PC-9 (cell line): ENCODE results near the gene SETD4. TPM values are rescaled to one million over a fixed set of nuclear protein-coding genes. Genes with fewer than 3 reads are reported as not detected.

ENCODE experiments used
- BruUV-seq: library from RNA; stranded (reverse); fragments of 400-500 nt; replicated peaks from 2 replicates; lab custom pipeline; 2021; lab: Mats Ljungman, UMichigan
- CTCF ChIA-PET: fragments of 300-600 bp; sonication (Branson Sonifier 250); formaldehyde crosslinking; loops from one replicate; lab custom pipeline; 2022; ENCODE audit warnings: antibody characterized with exemption; lab: Charles Lee
- POLR2A ChIA-PET: fragments of 300-600 bp; sonication (Branson Sonifier 250); formaldehyde crosslinking; loops from one replicate; lab custom pipeline; 2022; ENCODE audit warnings: antibody characterized with exemption; ENCODE audit not compliant: unreplicated experiment; lab: Charles Lee
- DNase-seq, 2 experiments: peaks; one replicate each; pipeline versions ENCODE4 v3.0.0 to v3.0.0-alpha.2; 2015 to 2022; ENCODE audit warnings: mixed read lengths in 1 of 2
- H2AFZ ChIP-seq: fragments of 200-600 bp; sonication (generic); 2 replicates; pipeline ENCODE4 v1.8.1; 2017; ENCODE audit warnings: antibody characterized with exemption
- H3F3A ChIP-seq: fragments of 200-600 bp; sonication (generic); 2 replicates; pipeline ENCODE4 v1.8.1; 2017; ENCODE audit warnings: antibody characterized with exemption, mild to moderate bottlenecking, low read depth; ENCODE audit not compliant: insufficient read depth
- H3K27ac ChIP-seq: fragments of 200-600 bp; sonication (generic); 2 replicates; pipeline ENCODE4 v1.6.1; 2016; ENCODE audit warnings: mixed run types
- H3K27me3 ChIP-seq: fragments of 200-600 bp; sonication (generic); 2 replicates; pipeline ENCODE4 v1.6.1; 2016; ENCODE audit warnings: low read depth, mixed run types; ENCODE audit not compliant: insufficient read depth
- H3K36me3 ChIP-seq: fragments of 200-600 bp; sonication (generic); 2 replicates; pipeline ENCODE4 v1.6.1; 2016; ENCODE audit warnings: low read depth, mixed run types
- H3K4me1 ChIP-seq: fragments of 200-600 bp; sonication (generic); replicated peaks from 2 replicates; pipeline ENCODE4 v1.6.1; 2016; ENCODE audit warnings: mixed run types; ENCODE audit not compliant: insufficient read depth
- H3K4me2 ChIP-seq: fragments of 200-600 bp; sonication (generic); 2 replicates; pipeline ENCODE4 v1.6.1; 2017; ENCODE audit warnings: mixed run types
- H3K4me3 ChIP-seq: fragments of 200-600 bp; sonication (generic); 2 replicates; pipeline ENCODE4 v1.6.1; 2016; ENCODE audit warnings: mixed run types
- H3K79me2 ChIP-seq: fragments of 200-600 bp; sonication (generic); 2 replicates; pipeline ENCODE4 v1.6.1; 2017; ENCODE audit warnings: low read depth, mixed run types
- H3K9me2 ChIP-seq: fragments of 200-600 bp; sonication (generic); 2 replicates; pipeline ENCODE4 v1.8.1; 2017; ENCODE audit warnings: mild to moderate bottlenecking; ENCODE audit not compliant: insufficient read depth
- H3K9me3 ChIP-seq: fragments of 200-600 bp; sonication (generic); 2 replicates; pipeline ENCODE4 v1.8.1; 2016; ENCODE audit warnings: low read depth; ENCODE audit not compliant: insufficient read depth
- H4K20me1 ChIP-seq: fragments of 200-600 bp; sonication (generic); 2 replicates; pipeline ENCODE4 v1.8.1; 2017; ENCODE audit not compliant: insufficient read depth
- CTCF ChIP-seq: fragments of 200-600 bp; sonication (generic); conservative IDR thresholded peaks from 2 replicates; pipeline ENCODE4 v1.6.1; 2017; ENCODE audit warnings: mixed run types, antibody characterized with exemption, mild to moderate bottlenecking, moderate library complexity
- EZH2 ChIP-seq: fragments of 200-600 bp; sonication (generic); IDR thresholded peaks from 2 replicates; pipeline ENCODE4 v1.8.0; 2017; ENCODE audit warnings: antibody characterized with exemption, low read depth
- intact Hi-C: fragments of 100-400 bp; cut with micrococcal nuclease; formaldehyde crosslinking; loops from one replicate; pipeline ENCODE4 v1.10.0; 2022; ENCODE audit not compliant: unreplicated experiment
- total RNA-seq: library from RNA; stranded (reverse); gene quantifications from 2 replicates; pipeline ENCODE4 v1.2.3, GENCODE V29; 2021

The SETD4 gene
- total RNA-seq, 1 experiment from 2014 or later: 27.3 TPM

- H3K4me1 ChIP-seq: no peaks in the 10 kb centered on the region
- intact Hi-C loops: no loop called here
- no peaks in the 10 kb centered on the region for H3K27me3 ChIP-seq
- CTCF ChIA-PET: no interaction called here
- no peaks in the 10 kb centered on the region for H3K9me3 ChIP-seq
- no peak overlapping the region for H3K4me2 ChIP-seq
- H3F3A ChIP-seq: no peaks in the 10 kb centered on the region
- H3K36me3 ChIP-seq: no peaks in the 10 kb centered on the region
- BruUV-seq: no TSS peak
- no peak overlapping the region for H3K27ac ChIP-seq
- no peak overlapping the region for H3K4me3 ChIP-seq
- H3K9me2 ChIP-seq: no peaks in the 10 kb centered on the region
- POLR2A ChIA-PET: no interaction called here
- H2AFZ ChIP-seq: no peak overlapping the region
- no peaks in the 10 kb centered on the region for H4K20me1 ChIP-seq
- no peaks in the 10 kb centered on the region for H3K79me2 ChIP-seq
- no peak for DNase-seq
- TF ChIP-seq CTCF: no peak
- no peak for TF ChIP-seq EZH2
Observed at GRCh38 chr21:36092681-36093080, 32.4 kb upstream of the SETD4 start.

GRCh38 chr21:36089946-36090345 lies 29.6 kb upstream of the SETD4 start:
- POLR2A ChIA-PET: no interaction called here
- intact Hi-C loops: no loop called here
- Histone ChIP-seq H3K36me3 (no peaks in the 10 kb centered on the region), H3K9me2 (no peaks in the 10 kb centered on the region), H3K27ac (no peak overlapping the region), H4K20me1 (no peaks in the 10 kb centered on the region), H2AFZ (no peak overlapping the region), H3K27me3 (no peaks in the 10 kb centered on the region), H3K4me1 (no peaks in the 10 kb centered on the region), H3F3A (no peaks in the 10 kb centered on the region), H3K9me3 (no peaks in the 10 kb centered on the region), H3K4me2 (no peak overlapping the region), H3K79me2 (no peaks in the 10 kb centered on the region), H3K4me3 (no peak overlapping the region)
- CTCF ChIA-PET: no interaction called here
- no peak for DNase-seq
- no peak for TF ChIP-seq EZH2
- TF ChIP-seq CTCF: no peak
- no TSS peak for BruUV-seq

- Histone ChIP-seq H3K79me2 (no peaks in the 10 kb centered on the region), H2AFZ (no peak overlapping the region), H3K4me3 (no peak overlapping the region), H3K27ac (no peak overlapping the region), H3K9me2 (no peaks in the 10 kb centered on the region), H3K4me2 (no peak overlapping the region), H3K9me3 (no peaks in the 10 kb centered on the region), H4K20me1 (no peaks in the 10 kb centered on the region), H3K36me3 (no peaks in the 10 kb centered on the region), H3K27me3 (no peaks in the 10 kb centered on the region), H3K4me1 (no peaks in the 10 kb centered on the region), H3F3A (no peaks in the 10 kb centered on the region)
- DNase-seq: no peak
- BruUV-seq: no TSS peak
- POLR2A ChIA-PET: interaction anchor here (0.6 to 0.7 kb wide), 3 partner anchors 11 to 155 kb away, joined by 4 to 5 read pairs (median 4); partner anchors contain the start of gene CBR3
- intact Hi-C loops: no loop called here
- CTCF ChIA-PET: interaction anchor here (0.6 kb wide), 1 partner anchor 331 kb away, joined by 3 read pairs; no protein-coding TSS in a partner anchor
- TF ChIP-seq EZH2 (no peak), CTCF (no peak)
Observed at GRCh38 chr21:36087362-36088138, 27.2 kb upstream of the SETD4 start.
